Left forelimb (tissue), 1 donor: ENCODE data around the gene DBR1.

Experiments
- DNase-seq: peaks from one replicate; pipeline ENCODE4 v3.0.0-alpha.2; 2018; ENCODE audit warnings: low spot score

The DBR1 gene

DNA sequence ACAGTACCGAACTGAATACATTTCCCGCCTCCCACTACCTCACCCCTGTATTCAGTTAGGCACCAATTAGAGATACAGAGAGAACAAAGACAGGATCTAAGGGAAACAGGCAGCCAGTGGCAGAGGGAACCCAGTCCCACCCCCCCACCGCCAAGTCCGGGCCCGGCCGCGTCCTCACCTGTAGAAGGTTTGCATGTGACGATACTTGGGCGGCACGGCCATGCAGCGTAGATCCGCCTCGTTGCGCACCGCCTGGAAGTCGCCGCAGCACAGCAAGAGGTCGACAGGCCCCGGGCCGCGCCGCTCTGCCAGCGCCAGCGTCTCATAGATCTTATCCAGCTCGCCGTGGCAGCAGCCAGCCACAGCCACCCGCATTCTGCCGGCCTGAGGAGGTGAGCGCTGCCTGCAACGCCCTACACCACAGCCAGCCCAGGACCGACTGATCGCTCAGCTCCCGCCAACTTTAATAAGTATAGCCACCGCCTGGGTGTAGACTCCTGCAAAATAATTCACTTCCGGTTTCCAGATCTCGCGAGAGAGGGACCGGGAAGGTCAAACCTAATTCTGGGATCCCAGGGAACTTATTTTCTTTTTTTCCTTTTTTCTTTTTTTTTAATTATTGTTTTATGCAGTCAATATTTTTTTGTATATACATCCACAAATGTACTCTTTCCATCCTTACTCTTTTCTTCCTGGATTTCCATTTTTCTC, at the start of gene DBR1:
Gene DBR1 (minus strand): TSS at position 501 of the 711 bp plus-strand sequence. CDS start 126 bp downstream, at position 375.
- peak; percentile 80 for DNase-seq

DNA sequence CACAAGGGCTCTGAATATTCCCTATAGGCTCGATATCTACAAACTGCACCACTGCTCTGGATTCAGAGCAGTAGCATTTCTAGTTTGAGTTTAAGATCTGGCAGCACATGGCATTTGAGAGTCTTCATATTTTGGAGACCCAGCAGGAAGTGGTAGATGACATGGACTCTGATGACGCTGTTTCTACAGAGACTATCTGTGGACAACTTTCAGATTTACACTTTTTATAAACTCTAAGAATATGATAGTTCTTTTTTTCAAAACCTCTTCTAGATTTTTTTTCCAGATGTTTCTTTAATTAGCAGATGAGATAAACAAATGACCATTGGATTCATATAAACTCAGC, 48.2 kb upstream of the DBR1 start:
- no peak for DNase-seq

DNA sequence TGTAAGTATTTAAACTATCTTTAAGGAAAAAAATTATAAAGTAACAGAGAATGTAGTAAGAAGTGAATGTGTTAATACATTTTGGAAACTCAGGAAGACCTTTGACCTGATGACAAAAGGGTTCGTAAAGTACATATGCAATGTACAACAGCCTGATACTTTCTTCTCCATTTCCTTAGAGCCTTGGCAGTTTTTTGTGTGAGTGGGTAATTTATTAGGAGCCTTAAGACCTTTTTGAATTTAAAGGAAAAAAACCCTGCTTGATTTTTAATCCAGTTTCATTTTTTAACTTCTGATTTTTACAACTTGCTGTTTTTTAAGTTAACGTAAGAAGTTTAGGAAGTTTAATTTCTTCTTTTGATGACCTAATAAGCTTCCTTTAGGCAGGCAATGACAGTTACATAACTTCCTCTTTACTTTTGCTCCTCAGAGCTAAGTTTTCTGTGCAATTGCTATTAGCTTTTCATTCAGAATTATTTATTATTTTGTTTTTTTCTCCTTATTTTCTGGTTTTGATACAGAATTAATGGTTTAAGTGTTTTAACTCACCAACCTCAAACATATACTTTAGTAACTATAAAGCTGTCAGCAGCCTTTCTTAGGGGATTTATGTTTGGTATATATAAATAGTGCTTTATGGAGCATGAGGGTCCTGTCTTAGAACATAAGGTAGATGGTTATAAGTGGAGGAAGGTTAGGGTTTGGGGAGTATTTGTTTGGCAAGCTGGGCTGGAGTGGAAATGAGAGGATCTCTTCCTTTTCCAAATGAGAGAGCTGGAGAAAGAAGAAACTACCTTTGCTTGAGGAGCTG, 47.6 kb upstream of the DBR1 start:
- no peak for DNase-seq

GRCh38 chr3:138220788-138221187, 46.1 kb upstream of the DBR1 start:
- no peak for DNase-seq

- no peak for DNase-seq
These were observed 45.5 kb upstream of the DBR1 start for GRCh38 chr3:138220242-138220641.

GRCh38 chr3:138219255-138219654, 44.5 kb upstream of the DBR1 start:
- no peak for DNase-seq

DNA sequence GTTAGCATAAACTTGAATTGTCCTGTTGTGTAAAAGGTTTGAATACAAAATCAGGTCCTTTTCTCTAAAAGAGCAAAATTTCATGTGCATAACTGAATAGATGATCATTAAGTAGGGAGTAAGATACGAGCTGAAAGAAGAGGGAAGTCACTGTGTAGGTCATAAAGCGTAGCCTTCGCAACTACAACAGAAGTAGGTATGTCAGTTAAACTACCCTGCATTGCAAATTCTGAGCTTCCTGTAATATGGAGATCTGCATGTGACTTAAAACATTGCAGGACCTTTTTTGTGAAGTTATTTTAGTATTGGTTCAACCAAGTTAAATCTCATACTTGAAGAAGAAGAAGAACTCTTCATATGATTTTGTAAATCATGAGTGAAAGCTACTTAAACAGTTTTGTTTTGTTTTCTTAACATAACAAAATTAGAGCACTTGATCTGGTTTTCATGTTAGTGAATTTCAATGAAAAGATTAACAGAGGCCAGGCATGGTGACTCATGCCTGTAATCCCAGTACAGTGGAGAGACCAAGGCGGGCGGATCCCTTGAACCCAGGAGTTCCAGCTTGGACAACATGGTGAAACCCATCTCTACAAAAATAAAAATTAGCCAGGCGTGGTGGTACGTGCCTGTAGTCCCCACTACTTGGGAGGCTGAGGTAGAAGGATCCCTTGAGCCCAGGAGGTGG, 38.8 kb upstream of the DBR1 start:
- no peak for DNase-seq

DNA sequence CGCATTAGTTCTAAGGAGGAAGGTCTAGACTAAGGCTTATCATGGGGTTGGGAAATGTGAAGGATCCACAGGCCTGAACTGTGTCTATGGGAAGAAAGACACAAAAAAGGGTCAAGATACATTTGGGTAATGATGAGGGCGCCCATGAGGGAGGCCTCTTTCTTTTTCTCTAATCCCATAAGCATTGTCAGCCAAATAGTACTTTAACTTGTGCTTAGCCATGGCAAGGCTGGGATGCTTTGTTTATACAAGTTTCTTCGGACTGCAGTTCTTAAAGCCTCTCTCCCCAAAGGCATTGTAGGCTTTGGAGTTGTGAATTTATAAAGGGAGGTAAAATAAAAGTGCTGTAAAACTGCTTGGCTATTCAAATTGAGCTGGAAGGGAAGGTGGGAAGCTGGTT, 35.8 kb upstream of the DBR1 start:
- DNase-seq, result no peak

- no peak for DNase-seq
These were observed 31.5 kb upstream of the DBR1 start for GRCh38 chr3:138206196-138206595.

DNA sequence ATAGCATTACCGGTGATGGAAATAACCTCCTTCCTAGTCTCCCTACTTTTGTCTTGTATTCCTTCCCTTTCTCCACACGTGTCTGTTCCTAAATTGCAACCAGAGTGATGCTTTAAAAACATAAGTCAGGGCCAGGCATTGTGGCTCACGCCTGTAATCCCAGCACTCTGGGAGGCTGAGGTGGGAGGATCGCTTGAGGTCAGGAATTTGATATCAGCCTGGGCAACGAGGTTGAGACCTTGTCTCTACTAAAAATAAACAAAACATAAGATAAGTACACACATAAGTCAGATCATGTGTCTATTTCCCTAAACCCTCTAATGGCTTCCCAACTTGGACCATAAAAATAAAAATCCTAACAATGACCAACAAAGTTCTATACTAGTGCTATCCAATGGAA, 30.8 kb upstream of the DBR1 start:
- no peak for DNase-seq

GRCh38 chr3:138203938-138204337, 29.2 kb upstream of the DBR1 start:
- DNase-seq, result no peak

DNA sequence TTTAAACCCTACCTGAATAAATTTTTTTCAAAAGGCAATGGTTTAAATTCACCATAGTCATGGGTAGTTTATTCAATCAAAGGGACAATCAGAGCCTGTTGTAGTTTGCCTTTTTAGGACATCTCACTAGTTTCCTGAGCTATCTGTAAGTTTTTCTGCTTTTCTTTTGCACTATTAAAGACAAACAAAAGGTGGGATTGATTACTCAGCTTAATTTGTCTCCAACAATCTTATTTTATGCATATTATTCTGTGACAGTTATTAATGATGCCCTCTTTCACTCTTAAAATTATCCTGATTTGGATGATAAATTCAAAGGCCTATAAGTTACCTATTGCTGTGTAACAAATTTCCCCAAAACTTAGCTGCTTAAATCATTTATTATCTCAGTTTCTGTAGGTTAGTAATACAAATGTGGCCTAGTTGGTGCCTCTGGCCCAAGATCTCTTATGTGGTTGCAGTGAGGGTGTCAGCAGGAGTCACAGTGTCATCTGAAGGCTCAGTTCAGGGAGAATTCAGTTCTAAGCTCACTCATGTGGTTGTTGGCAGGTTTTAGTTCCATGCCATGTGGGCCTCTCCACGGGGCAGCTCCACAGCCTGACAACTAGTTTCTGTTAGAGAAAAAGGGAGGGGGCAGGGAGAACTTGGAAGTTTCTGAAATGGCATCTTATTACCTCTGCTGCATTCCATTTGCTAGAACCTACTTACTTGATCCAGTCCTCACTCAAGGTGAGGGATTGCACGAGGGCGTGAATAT, 28.4 kb upstream of the DBR1 start:
- no peak for DNase-seq

DNA sequence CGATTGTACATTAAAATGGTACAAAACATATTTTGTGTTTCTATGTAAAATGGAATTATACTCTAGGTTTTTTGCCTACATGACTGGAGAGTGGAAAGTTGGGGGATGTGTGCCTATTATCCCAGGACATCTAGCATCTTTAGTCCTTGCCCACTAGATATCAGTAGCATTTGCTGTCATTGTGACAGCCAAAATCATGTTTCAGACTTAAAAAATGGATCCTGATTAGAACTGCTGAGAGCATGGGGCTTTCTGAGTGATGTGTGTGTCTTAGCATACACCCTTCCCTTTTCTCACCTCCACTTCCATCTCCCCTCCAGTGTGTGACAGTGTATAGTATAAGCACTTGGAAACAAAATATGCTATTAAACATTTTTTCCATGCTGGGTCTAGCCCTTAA, 25.7 kb upstream of the DBR1 start:
- DNase-seq, result no peak

DNA sequence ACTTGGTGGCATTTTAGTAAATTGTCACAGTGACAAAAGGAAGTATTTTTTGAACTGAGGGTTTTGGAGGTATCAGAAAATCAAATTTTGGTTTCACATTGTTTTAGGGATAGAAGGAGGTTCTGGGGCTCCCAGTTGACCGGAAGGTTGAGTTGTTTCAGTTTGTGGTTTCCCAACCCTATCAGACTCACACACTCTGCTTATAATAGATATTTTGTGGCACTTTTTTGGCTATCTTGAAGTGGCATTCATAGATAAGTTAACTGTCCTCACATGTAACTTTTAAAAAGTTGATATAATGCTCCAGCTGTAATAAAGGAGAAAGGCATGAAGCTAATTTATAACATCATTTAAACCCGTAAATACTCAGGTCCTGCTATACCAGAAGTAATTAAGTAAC, 25.1 kb upstream of the DBR1 start:
- DNase-seq, result no peak

DNA sequence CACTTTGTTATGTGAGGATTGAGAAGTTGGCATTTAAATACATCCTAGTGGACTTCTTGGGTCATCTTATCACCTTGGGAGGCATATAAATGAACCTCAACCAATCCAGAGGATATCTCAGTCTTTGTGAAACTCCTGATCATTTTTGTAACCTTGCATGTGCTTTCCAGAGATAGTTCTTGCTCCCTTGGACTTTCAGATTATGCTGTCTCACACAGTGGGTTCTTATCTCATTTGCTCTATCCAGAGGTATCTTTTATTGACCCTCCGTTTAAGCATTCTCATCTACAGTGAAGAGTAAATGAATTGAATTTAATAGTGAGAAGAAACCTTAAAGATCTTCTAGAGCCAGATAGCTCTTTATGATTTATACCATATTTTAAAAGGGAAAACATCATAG, 22.8 kb upstream of the DBR1 start:
- DNase-seq, result no peak

DNA sequence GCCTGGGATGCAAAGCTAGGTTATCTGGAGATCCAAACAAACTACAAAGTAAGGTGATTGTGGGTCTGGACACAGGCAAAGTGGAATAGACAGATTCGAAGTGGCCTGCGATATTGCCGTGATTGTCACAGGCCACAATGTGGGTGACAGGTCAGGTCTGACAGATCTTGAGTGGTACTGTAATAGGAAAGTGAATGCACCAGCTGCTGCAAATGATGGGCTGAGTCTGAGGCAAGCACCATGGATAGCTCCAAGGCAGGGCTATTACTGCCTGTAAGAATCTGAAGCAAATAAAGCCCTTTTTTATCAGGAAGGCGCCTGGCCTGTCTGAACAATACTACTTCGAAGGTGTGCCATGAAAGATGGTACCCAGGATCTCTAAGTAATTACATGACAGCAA, 22.3 kb upstream of the DBR1 start:
- no peak for DNase-seq

- DNase-seq, result no peak
These were observed 21.3 kb upstream of the DBR1 start for GRCh38 chr3:138196023-138196422.

DNA sequence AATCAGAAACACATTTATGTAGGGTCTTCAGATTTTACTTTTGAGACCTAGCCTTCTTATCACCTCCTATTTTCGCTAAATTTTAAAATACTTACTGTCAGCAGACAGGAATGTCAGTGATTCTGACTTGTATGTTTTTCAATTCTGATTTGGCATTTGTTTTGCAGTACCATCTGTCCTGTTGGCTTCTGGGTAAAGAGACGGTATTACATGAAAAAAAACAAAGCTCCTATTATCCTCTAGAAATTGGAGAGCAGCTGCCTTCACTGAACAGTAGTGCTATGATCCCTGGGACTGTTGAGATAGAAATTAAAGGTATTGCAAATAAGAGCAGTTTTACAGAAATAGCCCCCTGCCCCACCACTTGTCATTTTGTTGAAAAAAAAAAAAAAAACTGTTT, 20.8 kb upstream of the DBR1 start:
- DNase-seq, result no peak

DNA sequence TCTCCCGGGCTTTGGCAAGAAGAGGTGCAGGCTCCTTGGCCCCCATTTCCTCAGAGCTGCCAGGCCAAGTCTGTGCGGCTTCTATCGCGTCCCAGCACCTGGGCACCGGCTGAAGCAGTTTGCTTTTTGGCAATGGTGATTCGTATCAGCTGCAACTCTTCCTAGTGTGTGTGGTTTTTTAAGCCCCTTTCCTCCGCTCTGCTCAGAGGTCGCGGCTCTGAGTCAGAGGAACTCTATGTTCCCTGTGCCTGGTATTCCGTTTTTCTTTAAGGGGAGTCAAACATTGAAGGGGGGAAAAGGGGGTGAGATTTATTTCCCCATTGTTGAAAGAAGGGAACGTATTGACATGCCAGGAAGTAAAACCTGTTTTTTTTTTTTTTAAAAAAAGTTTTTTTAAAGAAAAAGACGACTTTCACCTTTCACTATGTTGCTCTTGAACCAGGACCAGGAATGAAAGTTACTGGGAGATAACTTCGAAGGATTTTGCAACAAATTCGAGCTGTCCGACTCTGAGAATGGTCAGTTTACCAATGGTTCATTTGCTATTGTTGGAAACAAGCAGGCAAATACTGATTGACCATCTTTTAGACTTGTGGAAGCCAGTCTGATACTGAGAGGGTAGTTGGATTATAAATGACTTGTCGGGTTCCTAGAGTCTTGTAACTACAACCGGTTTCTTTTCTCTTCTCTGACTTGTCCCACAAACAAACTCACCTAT, 13.5 kb upstream of the DBR1 start:
- no peak for DNase-seq

- DNase-seq, result peak; percentile 89
These were observed 12.7 kb upstream of the DBR1 start, which contains the start of gene ARMC8 for GRCh38 chr3:138187296-138188012. Gene ARMC8 (plus strand): TSS chr3:138187301. CDS start chr3:138187555, 254 bp downstream.

- peak; percentile 93 for DNase-seq
These were observed 12.1 kb upstream of the DBR1 start for GRCh38 chr3:138186803-138187295.
